ENCODE data around the gene ZNF18. TPM values are rescaled to one million over a fixed set of nuclear protein-coding genes. Genes with fewer than 3 reads are reported as not detected.

ZNF18 gene
- total RNA-seq, 1 donor from 2014 or later = 4.1 TPM

- intact Hi-C loops (cut with micrococcal nuclease) = no loop called here
- ATAC-seq (no peak), DNase-seq (no peak)
Measured at GRCh38 chr17:11932337-11932898, 64.9 kb downstream of the ZNF18 start.

- DNase-seq (no peak), ATAC-seq (no peak)
- intact Hi-C loops (cut with micrococcal nuclease) = no loop called here
Measured at GRCh38 chr17:11928436-11928835, 68.8 kb downstream of the ZNF18 start.

Other genes starting within 250 kb of the ZNF18 start
- gene MAP2K4, start 23.4 kb upstream of the ZNF18 start, total RNA-seq = 30.2 TPM

Data from left ventricle myocardium superior (tissue), 1 donor.